HG03103 (cell line): Measurements from ENCODE around the gene FBXW9.
"Not testable (repeated sequence)": the region's sequence is repeated elsewhere in the genome, so short reads cannot be mapped to it uniquely, and the experiment has no call there.

Experiments used
- ATAC-seq: cut with Tn5 transposase; IDR thresholded peaks from one replicate; pipeline ENCODE4 v1.9.1; 2021; ENCODE audit warnings: low read depth; ENCODE audit not compliant: unreplicated experiment

FBXW9 gene

DNA sequence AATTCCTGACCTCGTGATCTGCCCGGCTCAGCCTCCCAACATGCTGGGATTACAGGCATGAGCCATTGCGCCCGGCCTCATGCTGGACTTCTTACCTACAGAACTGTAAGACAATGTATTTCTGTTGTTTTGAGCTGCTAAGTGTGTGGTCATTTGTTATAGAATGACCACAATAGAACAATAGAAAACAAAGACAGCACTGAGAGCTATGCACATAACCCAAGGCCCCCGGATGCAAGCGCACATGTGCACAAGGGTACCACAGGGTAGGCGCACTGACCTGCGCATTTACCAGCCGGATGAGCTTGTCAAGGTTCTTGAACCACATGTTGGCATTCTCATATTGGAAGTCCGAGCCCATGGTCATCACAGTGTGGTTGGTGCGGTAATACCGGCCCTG is 35.5 kb downstream of the FBXW9 start:
- ATAC-seq = no peak

DNA sequence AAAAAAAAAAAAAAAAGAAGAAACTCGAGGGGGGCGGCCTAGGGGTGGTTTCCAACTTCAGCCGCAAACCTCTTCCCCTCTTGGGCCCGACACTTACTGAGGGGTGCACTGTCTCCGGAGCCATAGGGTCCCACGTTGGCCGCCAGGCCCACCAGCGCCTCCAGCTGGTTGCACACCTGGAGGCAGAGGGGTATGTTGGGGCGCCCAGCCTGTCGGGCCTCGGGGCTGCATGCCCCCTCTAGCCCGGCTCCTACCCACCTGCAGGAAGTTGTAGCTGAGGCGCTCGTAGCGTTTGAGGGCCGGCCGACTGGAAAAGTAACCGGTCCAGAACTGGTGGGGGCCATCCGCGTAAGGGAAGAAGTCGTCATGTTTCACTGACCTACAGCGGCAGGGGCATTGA is 38.5 kb downstream of the FBXW9 start:
- ATAC-seq = no peak

DNA sequence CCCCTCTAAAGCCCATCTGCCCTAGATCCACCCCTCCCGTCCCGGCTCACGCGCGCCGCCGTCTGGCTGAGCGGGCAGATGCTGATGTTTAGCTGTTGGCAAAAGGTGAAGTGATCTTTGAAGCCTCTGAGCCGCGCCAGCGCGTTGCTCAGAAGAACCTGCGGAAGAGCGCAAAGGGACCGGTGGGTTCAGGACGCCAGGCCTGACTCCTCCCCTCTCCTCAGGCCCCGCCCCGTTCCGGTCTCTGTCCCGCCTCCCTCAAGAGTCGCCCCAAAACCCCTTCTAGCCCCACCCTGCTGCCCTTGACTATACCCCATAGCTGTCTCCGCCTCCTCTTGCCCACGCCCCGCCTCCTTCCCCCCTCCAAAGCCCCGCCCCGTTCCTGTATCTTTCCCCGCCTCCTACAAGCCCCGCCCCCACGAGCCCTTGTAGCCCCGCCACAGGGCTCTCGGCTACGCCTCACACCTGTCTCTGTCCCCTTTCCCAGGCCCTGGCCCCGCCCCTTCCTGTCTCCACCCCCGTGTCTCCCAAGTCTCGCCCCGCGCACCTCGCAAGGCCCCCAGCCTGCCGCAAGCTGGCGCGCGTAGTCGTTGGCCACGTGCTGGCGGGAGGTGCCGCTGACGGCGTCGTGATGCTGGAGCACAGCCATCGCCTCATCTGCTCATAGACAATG is 39.4 kb downstream of the FBXW9 start:
- ATAC-seq = no peak

DNA sequence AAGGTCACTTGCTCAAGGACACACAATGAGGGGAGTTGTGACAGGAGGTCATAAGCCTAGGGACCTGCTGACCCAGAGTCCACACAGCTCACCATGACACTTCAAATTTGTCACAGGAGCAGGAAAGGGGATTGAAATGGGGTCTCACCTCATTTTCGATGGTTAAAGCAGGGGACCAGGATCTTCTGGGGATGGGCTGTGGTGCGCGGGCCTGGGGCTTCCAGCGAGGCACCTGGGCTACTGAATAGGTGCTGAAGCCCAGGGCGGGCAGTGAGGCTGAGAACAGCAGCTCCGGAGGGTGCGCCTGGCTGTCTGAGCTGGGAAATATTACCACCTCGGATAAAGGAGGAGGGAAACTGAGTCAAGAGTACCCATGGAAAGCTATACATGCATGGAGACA is 40.9 kb downstream of the FBXW9 start:
- no peak for ATAC-seq

- no peak for ATAC-seq
Observed at GRCh38 chr19:12652219-12652618, 44.2 kb downstream of the FBXW9 start.

DNA sequence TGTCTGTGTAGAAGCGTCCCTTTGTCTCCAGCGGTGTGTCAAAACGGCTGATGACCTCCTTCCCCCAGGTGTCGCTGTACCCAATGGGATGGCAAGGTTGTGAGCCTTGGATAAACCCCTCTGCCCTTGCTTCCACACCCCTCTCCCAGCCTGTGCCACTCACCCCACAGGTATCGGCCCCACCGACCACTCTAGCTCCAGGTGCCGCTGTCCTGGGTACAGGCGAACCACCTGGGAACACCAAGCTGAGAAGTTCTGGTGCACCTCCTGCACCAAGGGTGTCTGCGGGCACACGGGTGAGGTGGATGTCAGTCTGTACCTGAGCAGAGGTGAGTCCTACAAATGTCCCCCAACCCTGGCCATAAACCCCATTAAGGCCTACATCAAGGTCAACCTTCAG is 46.5 kb downstream of the FBXW9 start:
- ATAC-seq = no peak

DNA sequence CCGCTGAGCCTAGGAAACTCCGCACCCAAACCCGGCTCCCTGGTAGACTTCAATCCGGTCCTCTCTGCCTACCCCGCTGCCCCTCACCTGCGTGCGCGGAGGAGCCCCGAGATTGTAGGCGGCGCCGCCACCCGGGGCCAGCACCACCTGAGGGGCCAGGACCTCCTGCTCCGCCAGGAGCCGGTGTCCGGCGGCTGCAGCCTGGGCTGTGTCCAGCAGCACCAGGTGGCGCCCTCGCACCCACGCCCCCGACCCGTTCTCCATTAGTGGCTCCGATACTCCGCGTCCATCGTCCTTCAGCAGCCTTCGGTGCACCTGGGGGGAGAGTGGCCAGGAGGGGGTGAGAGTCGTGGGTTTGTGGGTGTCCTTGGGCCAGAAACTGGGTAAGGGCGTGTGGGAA is 48.3 kb downstream of the FBXW9 start:
- no peak for ATAC-seq

DNA sequence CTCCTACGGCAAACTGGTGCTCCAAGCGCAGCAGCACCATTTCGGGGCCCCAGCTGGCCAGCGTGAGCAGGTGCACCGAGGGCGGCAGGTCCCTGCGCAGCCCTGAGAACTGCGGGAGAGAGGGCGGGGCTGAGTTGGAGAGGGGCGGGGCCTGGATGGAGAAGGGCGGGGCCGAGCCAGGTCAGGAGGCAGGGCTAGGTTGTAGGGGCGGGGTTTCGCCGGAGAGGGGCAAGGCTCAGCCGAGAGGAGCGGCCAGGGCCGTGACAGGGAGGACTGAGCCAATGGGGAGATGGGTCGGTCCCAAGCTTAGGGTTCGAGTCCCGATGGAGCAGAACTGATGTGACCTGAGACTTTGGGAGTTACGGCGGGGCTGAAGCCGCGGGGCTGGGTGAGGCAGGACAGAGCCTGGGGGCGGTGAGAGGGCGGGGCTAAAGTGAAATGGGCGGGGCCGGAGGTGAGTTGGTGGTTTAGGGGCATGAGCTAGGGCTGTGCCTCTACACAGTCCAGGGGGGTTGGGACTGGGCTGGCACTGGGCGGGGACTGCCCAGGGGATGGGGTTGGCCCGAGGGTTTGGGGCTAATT is 48.9 kb downstream of the FBXW9 start:
- no peak for ATAC-seq

DNA sequence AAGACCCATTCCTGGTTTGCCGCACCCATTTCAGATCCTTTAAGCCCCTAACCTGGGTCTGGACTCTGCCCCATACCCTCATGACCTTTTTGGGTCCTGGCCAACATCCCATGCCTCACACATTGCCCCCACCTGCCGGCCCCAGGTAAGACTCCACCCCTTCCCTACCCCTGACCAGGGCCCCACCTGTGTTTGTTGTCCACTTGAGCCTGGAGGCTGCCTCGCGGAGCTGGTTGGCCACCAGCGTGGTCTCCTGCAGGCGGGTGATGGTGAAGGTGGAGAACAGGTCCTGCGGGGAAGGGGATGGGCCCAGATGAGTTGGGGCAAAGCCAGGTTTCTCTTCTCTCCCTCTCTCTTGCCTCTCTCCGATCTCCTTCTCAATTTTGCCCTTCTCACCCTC is 49.4 kb downstream of the FBXW9 start:
- no peak for ATAC-seq

GRCh38 chr19:12646551-12646950 is 49.9 kb downstream of the FBXW9 start:
- no peak for ATAC-seq

GRCh38 chr19:12643716-12644115 is 52.7 kb downstream of the FBXW9 start:
- ATAC-seq = not testable (repeated sequence)

GRCh38 chr19:12642506-12642905 is 53.9 kb downstream of the FBXW9 start:
- ATAC-seq = no peak

DNA sequence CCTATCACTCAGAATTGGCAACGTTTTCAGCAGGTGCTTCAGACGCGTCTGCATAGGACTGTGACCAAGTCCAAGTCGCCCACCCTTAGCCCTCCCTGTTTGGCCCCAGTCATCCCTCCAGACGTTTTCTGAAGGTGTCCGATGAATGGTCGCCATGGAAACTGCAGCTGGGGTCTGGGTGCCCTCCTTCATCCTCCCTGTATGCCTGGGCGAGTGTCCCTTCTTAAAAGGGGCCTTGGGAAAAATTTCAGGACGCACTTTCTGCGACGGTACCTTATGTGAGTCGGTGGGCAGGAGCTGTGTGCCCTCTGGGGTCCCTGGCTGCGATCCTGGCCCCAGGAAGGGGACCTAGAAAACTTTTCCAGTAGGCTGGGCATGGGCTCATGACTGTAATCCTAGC is 55.0 kb downstream of the FBXW9 start:
- ATAC-seq = no peak

DNA sequence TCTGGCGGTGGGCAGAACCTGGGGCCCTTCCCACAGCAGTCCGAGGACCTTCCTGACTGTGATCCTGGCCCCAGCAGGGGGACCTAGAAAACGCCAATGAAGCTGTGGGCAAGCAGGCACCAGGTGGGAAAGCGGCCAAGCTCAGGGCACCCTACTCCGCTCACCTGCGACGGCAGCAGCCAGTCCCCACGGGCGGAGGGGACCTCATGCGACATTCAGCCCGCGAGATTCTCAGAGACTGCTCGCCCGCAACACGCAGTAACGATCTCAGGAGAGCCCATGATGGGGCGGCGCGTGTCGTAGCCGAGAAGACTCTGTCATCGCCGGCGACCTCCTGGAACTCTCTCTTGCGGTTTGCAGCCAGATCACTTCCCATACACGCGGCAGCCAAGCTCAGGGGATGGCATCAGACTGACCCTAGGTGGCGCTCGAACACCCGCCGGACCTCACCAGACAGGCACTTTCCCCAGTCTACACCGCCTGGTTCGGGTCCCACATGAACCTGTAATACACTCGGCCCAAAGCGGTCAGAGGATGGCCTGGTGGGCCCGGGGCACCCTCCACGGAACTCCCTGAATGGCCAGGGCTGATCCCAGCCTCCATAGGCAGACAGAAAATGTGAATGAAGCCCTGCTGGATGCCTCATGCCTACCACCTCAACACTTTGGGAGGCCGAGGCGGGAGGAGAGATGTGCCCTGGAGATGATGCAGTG is 56.4 kb downstream of the FBXW9 start:
- ATAC-seq = no peak
